ENCODE data around the gene DNAAF1.

DNA sequence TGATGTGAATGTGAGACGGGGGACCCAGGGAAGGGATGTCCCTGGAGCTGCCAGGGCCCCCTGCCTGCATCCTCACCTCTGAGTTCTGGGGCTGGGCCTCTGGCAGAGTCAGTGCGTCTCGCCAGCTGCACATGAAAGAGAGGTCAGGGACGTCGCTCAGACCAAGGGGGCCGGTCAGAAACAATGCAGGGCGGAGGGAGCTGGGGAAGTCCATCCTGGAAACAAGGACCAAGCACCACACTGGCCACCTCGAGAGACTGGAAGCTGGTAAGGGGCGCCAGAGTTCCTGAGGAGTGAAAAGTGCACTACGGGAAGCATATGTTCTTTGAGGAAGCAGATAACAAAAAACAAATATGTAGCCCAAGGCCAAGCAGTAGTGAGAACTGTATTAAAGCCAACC is 39.7 kb downstream of the DNAAF1 start:
- TF ChIP-seq, protein P1, sequence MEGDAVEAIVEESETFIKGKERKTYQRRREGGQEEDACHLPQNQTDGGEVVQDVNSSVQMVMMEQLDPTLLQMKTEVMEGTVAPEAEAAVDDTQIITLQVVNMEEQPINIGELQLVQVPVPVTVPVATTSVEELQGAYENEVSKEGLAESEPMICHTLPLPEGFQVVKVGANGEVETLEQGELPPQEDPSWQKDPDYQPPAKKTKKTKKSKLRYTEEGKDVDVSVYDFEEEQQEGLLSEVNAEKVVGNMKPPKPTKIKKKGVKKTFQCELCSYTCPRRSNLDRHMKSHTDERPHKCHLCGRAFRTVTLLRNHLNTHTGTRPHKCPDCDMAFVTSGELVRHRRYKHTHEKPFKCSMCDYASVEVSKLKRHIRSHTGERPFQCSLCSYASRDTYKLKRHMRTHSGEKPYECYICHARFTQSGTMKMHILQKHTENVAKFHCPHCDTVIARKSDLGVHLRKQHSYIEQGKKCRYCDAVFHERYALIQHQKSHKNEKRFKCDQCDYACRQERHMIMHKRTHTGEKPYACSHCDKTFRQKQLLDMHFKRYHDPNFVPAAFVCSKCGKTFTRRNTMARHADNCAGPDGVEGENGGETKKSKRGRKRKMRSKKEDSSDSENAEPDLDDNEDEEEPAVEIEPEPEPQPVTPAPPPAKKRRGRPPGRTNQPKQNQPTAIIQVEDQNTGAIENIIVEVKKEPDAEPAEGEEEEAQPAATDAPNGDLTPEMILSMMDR (IDR thresholded peaks at IDR 0.05): no peak
- TF ChIP-seq POLR2AphosphoS5 (IDR thresholded peaks at IDR 0.05; ENCODE audit: low read depth, low read length): no peak
- TF ChIP-seq, protein P2, sequence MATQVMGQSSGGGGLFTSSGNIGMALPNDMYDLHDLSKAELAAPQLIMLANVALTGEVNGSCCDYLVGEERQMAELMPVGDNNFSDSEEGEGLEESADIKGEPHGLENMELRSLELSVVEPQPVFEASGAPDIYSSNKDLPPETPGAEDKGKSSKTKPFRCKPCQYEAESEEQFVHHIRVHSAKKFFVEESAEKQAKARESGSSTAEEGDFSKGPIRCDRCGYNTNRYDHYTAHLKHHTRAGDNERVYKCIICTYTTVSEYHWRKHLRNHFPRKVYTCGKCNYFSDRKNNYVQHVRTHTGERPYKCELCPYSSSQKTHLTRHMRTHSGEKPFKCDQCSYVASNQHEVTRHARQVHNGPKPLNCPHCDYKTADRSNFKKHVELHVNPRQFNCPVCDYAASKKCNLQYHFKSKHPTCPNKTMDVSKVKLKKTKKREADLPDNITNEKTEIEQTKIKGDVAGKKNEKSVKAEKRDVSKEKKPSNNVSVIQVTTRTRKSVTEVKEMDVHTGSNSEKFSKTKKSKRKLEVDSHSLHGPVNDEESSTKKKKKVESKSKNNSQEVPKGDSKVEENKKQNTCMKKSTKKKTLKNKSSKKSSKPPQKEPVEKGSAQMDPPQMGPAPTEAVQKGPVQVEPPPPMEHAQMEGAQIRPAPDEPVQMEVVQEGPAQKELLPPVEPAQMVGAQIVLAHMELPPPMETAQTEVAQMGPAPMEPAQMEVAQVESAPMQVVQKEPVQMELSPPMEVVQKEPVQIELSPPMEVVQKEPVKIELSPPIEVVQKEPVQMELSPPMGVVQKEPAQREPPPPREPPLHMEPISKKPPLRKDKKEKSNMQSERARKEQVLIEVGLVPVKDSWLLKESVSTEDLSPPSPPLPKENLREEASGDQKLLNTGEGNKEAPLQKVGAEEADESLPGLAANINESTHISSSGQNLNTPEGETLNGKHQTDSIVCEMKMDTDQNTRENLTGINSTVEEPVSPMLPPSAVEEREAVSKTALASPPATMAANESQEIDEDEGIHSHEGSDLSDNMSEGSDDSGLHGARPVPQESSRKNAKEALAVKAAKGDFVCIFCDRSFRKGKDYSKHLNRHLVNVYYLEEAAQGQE (IDR thresholded peaks at IDR 0.05; ENCODE audit: insufficient read depth in 1 of 2, low read depth in 2 of 2, low read length in 1 of 2): no peak
- TF ChIP-seq SIN3A (IDR thresholded peaks at IDR 0.05; ENCODE audit: borderline replicate concordance, insufficient read depth, low read depth, low read length): no peak
